ENCODE results near the gene SH2B3. TPM values are rescaled to one million over a fixed set of nuclear protein-coding genes. Genes with fewer than 3 reads are reported as not detected.

The SH2B3 gene
- total RNA-seq, 1 donor from 2014 or later, result 124 TPM

GRCh38 chr12:111377440-111377839 is 28.3 kb upstream of the SH2B3 start:
- H3K4me3 ChIP-seq, result no peak overlapping the region
- H3K27me3 ChIP-seq, result no peaks in the 10 kb centered on the region
- intact Hi-C loops (cut with DNase I), result no loop called here
- no peaks in the 10 kb centered on the region for H3K4me1 ChIP-seq
- H3K36me3 ChIP-seq, result no peaks in the 10 kb centered on the region
- no peaks in the 10 kb centered on the region for H3K9me3 ChIP-seq
- H3K27ac ChIP-seq, result no peak overlapping the region
- DNase-seq (ENCODE audit: low spot score in 2 of 2), result no peak
- no peak for TF ChIP-seq CTCF (IDR thresholded peaks at IDR 0.05)

- Histone ChIP-seq H3K36me3 (no peaks in the 10 kb centered on the region), H3K4me1 (no peaks in the 10 kb centered on the region), H3K9me3 (no peaks in the 10 kb centered on the region), H3K27ac (no peak overlapping the region), H3K27me3 (no peaks in the 10 kb centered on the region), H3K4me3 (no peak overlapping the region)
- DNase-seq (ENCODE audit: low spot score in 2 of 2), result no peak
- intact Hi-C loops (cut with DNase I), result no loop called here
- no peak for TF ChIP-seq CTCF (IDR thresholded peaks at IDR 0.05)
Observed at GRCh38 chr12:111379942-111380554, 25.7 kb upstream of the SH2B3 start.

- H3K36me3 ChIP-seq, result no peaks in the 10 kb centered on the region
- H3K4me3 ChIP-seq, result no peak overlapping the region
- no peak overlapping the region for H3K27ac ChIP-seq
- H3K4me1 ChIP-seq, result no peaks in the 10 kb centered on the region
- H3K27me3 ChIP-seq, result no peaks in the 10 kb centered on the region
- H3K9me3 ChIP-seq, result no peaks in the 10 kb centered on the region
- no peak for DNase-seq (ENCODE audit: low spot score in 2 of 2)
- TF ChIP-seq CTCF (IDR thresholded peaks at IDR 0.05), result no peak
- intact Hi-C loops (cut with DNase I), result no loop called here
Observed at GRCh38 chr12:111384596-111384995, 21.1 kb upstream of the SH2B3 start.

- Histone ChIP-seq H3K4me1 (no peaks in the 10 kb centered on the region), H3K27me3 (no peaks in the 10 kb centered on the region), H3K36me3 (no peaks in the 10 kb centered on the region), H3K4me3 (no peak overlapping the region), H3K27ac (no peak overlapping the region), H3K9me3 (no peaks in the 10 kb centered on the region)
- TF ChIP-seq CTCF (IDR thresholded peaks at IDR 0.05), result no peak
- no peak for DNase-seq (ENCODE audit: low spot score in 2 of 2)
- intact Hi-C loops (cut with DNase I), result no loop called here
Observed at GRCh38 chr12:111386885-111387284, 18.8 kb upstream of the SH2B3 start.

GRCh38 chr12:111387747-111388323 is 17.9 kb upstream of the SH2B3 start:
- DNase-seq (ENCODE audit: low spot score in 2 of 2), result no peak
- Histone ChIP-seq H3K9me3 (no peaks in the 10 kb centered on the region), H3K27ac (no peak overlapping the region), H3K36me3 (no peaks in the 10 kb centered on the region), H3K4me3 (no peak overlapping the region), H3K27me3 (no peaks in the 10 kb centered on the region), H3K4me1 (no peaks in the 10 kb centered on the region)
- intact Hi-C loops (cut with DNase I), result no loop called here
- TF ChIP-seq CTCF (IDR thresholded peaks at IDR 0.05), result no peak

Data from ascending aorta (tissue), 2 donors.